NB4 (cell line): ENCODE results near the gene EDC3.
"Not testable (repeated sequence)": the region's sequence is repeated elsewhere in the genome, so short reads cannot be mapped to it uniquely, and the experiment has no call there.

ENCODE experiments used
- CTCF ChIP-seq: IDR thresholded peaks from one replicate; pipeline ENCODE4 v1.5.1; 2012; ENCODE audit warnings: low read depth, low read length
- MAX ChIP-seq: IDR thresholded peaks from 2 replicates; pipeline ENCODE4 v1.6.1; 2011; ENCODE audit warnings: low read depth, low read length
- MYC ChIP-seq: IDR thresholded peaks from 2 replicates; pipeline ENCODE4 v1.6.1; 2011; ENCODE audit warnings: low read depth, low read length
- POLR2A ChIP-seq: IDR thresholded peaks from 2 replicates; pipeline ENCODE4 v1.6.1; 2011; ENCODE audit warnings: mild to moderate bottlenecking; ENCODE audit not compliant: insufficient read length; ENCODE audit errors: extremely low read depth

GRCh38 chr15:74661280-74661679 is 34.5 kb downstream of the EDC3 start:
- TF ChIP-seq CTCF, POLR2A, MYC, MAX: not testable (repeated sequence)
